ENCODE measurements around the gene RNASE8. TPM values are rescaled to one million over a fixed set of nuclear protein-coding genes. Genes with fewer than 3 reads are reported as not detected.
A peak's percentile ranks its signal among the peaks of the same experiment; 100 is the strongest.

The RNASE8 gene
- total RNA-seq, 2 experiments from 2014 or later = not detected

DNA sequence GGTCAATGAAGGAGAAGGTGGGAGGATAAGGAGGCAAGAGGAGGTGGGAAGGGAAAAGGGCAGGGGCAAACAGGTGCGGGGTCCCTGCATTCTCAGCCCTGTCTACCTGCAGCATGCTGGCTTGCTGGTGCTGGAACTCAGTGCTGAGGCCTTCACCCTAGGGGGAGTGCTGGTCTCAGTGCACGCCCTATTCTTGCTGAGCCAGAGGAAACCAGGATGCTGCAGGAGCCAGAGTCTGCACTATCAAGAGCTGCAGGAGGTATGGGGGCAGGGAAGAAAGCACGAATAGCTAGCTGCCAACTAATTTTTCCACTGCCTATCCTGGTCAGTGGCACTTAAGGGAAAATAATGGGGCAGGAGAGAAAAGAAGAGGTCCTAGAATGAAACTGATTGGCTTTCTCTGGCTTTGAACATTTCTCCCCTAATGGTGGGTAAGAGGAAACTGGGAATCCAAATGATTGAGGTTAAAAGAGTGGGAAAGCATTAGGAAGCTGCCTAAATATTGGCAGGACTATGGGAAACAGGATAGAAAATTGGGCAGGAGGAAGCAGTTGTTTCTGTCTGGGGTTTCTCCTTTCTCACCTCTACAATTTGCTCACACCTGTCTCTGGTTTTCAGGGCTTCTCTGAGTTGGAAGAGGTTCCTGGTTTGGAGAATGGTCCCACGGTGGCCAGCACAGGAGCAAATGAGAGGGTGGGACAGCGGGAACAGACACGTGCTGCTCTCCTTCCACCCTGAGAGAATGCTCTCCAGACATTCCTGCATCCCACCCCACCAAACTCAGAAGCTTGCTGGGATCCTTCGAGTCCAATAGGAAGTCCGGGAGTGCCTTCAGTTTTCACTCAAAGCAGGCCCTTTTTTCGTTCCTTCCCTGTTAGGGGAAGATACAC is 45.1 kb downstream of the RNASE8 start:
- Histone ChIP-seq H3K4me3 (ENCODE audit: low read depth, low read length, poor library complexity, severe bottlenecking) (peak overlapping the region; percentile 85), H3K27ac (ENCODE audit: low read depth, low read length, poor library complexity, severe bottlenecking) (no peak overlapping the region), H3K9me3 (ENCODE audit: low read length) (no peaks in the 10 kb centered on the region), H3K4me2 (ENCODE audit: low read length) (peak overlapping the region; percentile 92), H3K4me1 (ENCODE audit: insufficient read depth, low read length, poor library complexity, severe bottlenecking) (peaks cover 41% of the 10 kb centered on the region), H3K36me3 (ENCODE audit: insufficient read depth, low read length) (no peaks in the 10 kb centered on the region), H3K9me2 (ENCODE audit: insufficient read depth, low read length) (no peaks in the 10 kb centered on the region), H2AFZ (ENCODE audit: low read length) (peak overlapping the region; percentile 67; the same call in 1 of the 2 replicates), H4K20me1 (ENCODE audit: insufficient read depth, low read length) (no peaks in the 10 kb centered on the region), H3K79me2 (ENCODE audit: insufficient read depth, low read depth, low read length) (no peaks in the 10 kb centered on the region)
- intact Hi-C loops (cut with micrococcal nuclease; ENCODE audit: unreplicated experiment) = loop anchor here (1.0 to 10.0 kb wide), 2 partner anchors 31 to 418 kb away; partner anchors contain the start of genes ANG and RNASE4
- CTCF ChIA-PET (ENCODE audit: unreplicated experiment) = interaction anchor here (0.6 to 2.6 kb wide), 5 partner anchors 15 to 353 kb away, joined by 3 to 23 read pairs (median 5); partner anchors contain the start of genes ARHGEF40 and CHD8
- POLR2A ChIA-PET = interaction anchor here (0.6 to 3.3 kb wide), 7 partner anchors 8 to 1938 kb away, joined by 3 to 31 read pairs (median 5); partner anchors contain the start of gene ARHGEF40
- BruUV-seq (replicated peaks) = no TSS peak
- DNase-seq (ENCODE audit: low spot score) = peak; percentile 44
- TF ChIP-seq, protein P1, sequence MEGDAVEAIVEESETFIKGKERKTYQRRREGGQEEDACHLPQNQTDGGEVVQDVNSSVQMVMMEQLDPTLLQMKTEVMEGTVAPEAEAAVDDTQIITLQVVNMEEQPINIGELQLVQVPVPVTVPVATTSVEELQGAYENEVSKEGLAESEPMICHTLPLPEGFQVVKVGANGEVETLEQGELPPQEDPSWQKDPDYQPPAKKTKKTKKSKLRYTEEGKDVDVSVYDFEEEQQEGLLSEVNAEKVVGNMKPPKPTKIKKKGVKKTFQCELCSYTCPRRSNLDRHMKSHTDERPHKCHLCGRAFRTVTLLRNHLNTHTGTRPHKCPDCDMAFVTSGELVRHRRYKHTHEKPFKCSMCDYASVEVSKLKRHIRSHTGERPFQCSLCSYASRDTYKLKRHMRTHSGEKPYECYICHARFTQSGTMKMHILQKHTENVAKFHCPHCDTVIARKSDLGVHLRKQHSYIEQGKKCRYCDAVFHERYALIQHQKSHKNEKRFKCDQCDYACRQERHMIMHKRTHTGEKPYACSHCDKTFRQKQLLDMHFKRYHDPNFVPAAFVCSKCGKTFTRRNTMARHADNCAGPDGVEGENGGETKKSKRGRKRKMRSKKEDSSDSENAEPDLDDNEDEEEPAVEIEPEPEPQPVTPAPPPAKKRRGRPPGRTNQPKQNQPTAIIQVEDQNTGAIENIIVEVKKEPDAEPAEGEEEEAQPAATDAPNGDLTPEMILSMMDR (conservative IDR thresholded peaks at IDR 0.05; ENCODE audit: low read length) = peak; percentile 34; the same call in 1 of the 2 replicates
- no peak for TF ChIP-seq EZH2phosphoT487 (IDR thresholded peaks at IDR 0.05; ENCODE audit: borderline replicate concordance, low read depth, low read length)

GRCh38 chr14:21103411-21103709 is 45.7 kb downstream of the RNASE8 start:
- Histone ChIP-seq H3K4me2 (ENCODE audit: low read length) (peak overlapping the region; percentile 92), H3K27ac (ENCODE audit: low read depth, low read length, poor library complexity, severe bottlenecking) (peak overlapping the region; percentile 59), H3K79me2 (ENCODE audit: insufficient read depth, low read depth, low read length) (no peaks in the 10 kb centered on the region), H2AFZ (ENCODE audit: low read length) (peak overlapping the region; percentile 67; the same call in 1 of the 2 replicates), H4K20me1 (ENCODE audit: insufficient read depth, low read length) (no peaks in the 10 kb centered on the region), H3K9me3 (ENCODE audit: low read length) (no peaks in the 10 kb centered on the region), H3K9me2 (ENCODE audit: insufficient read depth, low read length) (no peaks in the 10 kb centered on the region), H3K36me3 (ENCODE audit: insufficient read depth, low read length) (no peaks in the 10 kb centered on the region), H3K4me3 (ENCODE audit: low read depth, low read length, poor library complexity, severe bottlenecking) (peak overlapping the region; percentile 85), H3K4me1 (ENCODE audit: insufficient read depth, low read length, poor library complexity, severe bottlenecking) (peaks cover 41% of the 10 kb centered on the region)
- no peak for DNase-seq (ENCODE audit: low spot score)
- intact Hi-C loops (cut with micrococcal nuclease; ENCODE audit: unreplicated experiment) = loop anchor here (1.0 to 10.0 kb wide), 2 partner anchors 32 to 419 kb away; partner anchors contain the start of genes ANG and RNASE4
- TF ChIP-seq, protein P1 (conservative IDR thresholded peaks at IDR 0.05; ENCODE audit: low read length) = no peak; the same call in none of the 2 replicates
- no peak for TF ChIP-seq EZH2phosphoT487 (IDR thresholded peaks at IDR 0.05; ENCODE audit: borderline replicate concordance, low read depth, low read length)
- ChIA-PET CTCF (ENCODE audit: unreplicated experiment) (interaction anchor here (0.6 to 2.6 kb wide), 6 partner anchors 11 to 353 kb away, joined by 3 to 23 read pairs (median 6); partner anchors contain the start of genes ARHGEF40 and CHD8), POLR2A (interaction anchor here (0.6 to 3.3 kb wide), 8 partner anchors 8 to 1938 kb away, joined by 3 to 31 read pairs (median 9); partner anchors contain the start of gene ARHGEF40)
- BruUV-seq (replicated peaks) = no TSS peak

Data from OCI-LY7 (cell line).